K562 (cell line): ENCODE results near the gene ADPRHL1. TPM values are rescaled to one million over a fixed set of nuclear protein-coding genes. Genes with fewer than 3 reads are reported as not detected.
A peak's percentile ranks its signal among the peaks of the same experiment; 100 is the strongest.
"Not testable (repeated sequence)": the region's sequence is repeated elsewhere in the genome, so short reads cannot be mapped to it uniquely, and the experiment has no call there.

Source experiments
- ATAC-seq: fragments of 200-7000 bp; cut with Tn5 transposase; 3 replicates; pipeline ENCODE4 v1.9.1; 2020; ENCODE audit warnings: moderate library complexity
- BruUV-seq: library from RNA; stranded (reverse); fragments of 400-500 nt; replicated peaks from 2 replicates; lab custom pipeline; 2021; lab: Mats Ljungman, UMichigan
- CTCF ChIA-PET: fragments of 300-600 bp; formaldehyde crosslinking; extraction: SDS; loops from one replicate; lab custom pipeline; 2021; ENCODE audit warnings: low intra/inter-chr PET ratio; lab: Yijun Ruan, JAX
- POLR2A ChIA-PET: fragments of 300-600, 350-650 bp; sonication (Branson Sonifier 250); formaldehyde crosslinking; extraction: SDS; loops from one replicate; lab custom pipeline; 2021; ENCODE audit warnings: antibody characterized with exemption, inconsistent platforms; lab: Yijun Ruan, JAX
- DNase-seq, 4 experiments: peaks; one replicate each; pipeline versions ENCODE4 v3.0.0 to v3.0.0-alpha.2; 2011 to 2018; ENCODE audit warnings: low spot score in 3 of 4, mixed read lengths in 3 of 4; ENCODE audit errors: extremely low read depth in 1 of 4
- FAIRE-seq: peaks from 2 replicates; lab custom pipeline; 2011; peaks lifted over from hg19 to GRCh38; lab: Jason Lieb, UNC
- H2AFZ ChIP-seq: 2 replicates; pipeline ENCODE4 v1.6.0; 2011; ENCODE audit warnings: low read depth, low read length, control low read depth, inconsistent platforms
- H3K27ac ChIP-seq: fragments of 200-600 bp; 3 replicates; pipeline ENCODE4 v1.8.0; 2011; ENCODE audit warnings: low read depth, mild to moderate bottlenecking, control low read depth, inconsistent platforms, low read length, moderate library complexity, mixed read lengths; ENCODE audit errors: extremely low read depth
- H3K27me3 ChIP-seq, 2 experiments: fragments of 300-600 bp in 1 of 2; 2 replicates in 1 of 2; 3 replicates in 1 of 2; pipeline versions ENCODE4 v1.6.0 to v1.8.0; 2011; ENCODE audit warnings: inconsistent platforms in 2 of 2, low read length in 2 of 2, mild to moderate bottlenecking in 1 of 2, mixed read lengths in 1 of 2, moderate library complexity in 1 of 2; ENCODE audit not compliant: control insufficient read depth in 2 of 2, insufficient read depth in 2 of 2
- H3K36me3 ChIP-seq: fragments of 300-600 bp; 3 replicates; pipeline ENCODE4 v1.8.0; 2011; ENCODE audit warnings: mild to moderate bottlenecking, low read length, inconsistent platforms; ENCODE audit not compliant: control insufficient read depth, insufficient read depth
- H3K4me1 ChIP-seq, 2 experiments: fragments of 200-600 bp in 1 of 2; replicated peaks in 1 of 2; 2 replicates in 1 of 2; 3 replicates in 1 of 2; pipeline versions ENCODE4 v1.5.1 to v1.8.0; 2011; ENCODE audit warnings: inconsistent platforms in 2 of 2, low read length in 2 of 2, mild to moderate bottlenecking in 1 of 2, mixed read lengths in 1 of 2, moderate library complexity in 1 of 2; ENCODE audit not compliant: control insufficient read depth in 2 of 2, insufficient read depth in 2 of 2
- H3K4me2 ChIP-seq: 2 replicates; pipeline ENCODE4 v1.6.1; 2011; ENCODE audit warnings: low read length, control low read depth, inconsistent platforms, mixed read lengths; ENCODE audit not compliant: insufficient read depth
- H3K4me3 ChIP-seq: fragments of 200-600 bp; sonication (generic), shearing (Covaris generic); 2 replicates; pipeline ENCODE4 v1.5.1; 2016; ENCODE audit warnings: control low read depth, inconsistent platforms
- H3K79me2 ChIP-seq: fragments of 200-600 bp; 3 replicates; pipeline ENCODE4 v1.8.0; 2011; ENCODE audit warnings: low read length, inconsistent platforms; ENCODE audit not compliant: control insufficient read depth, insufficient read depth
- H3K9ac ChIP-seq, 2 experiments: 2 replicates each; pipeline versions ENCODE4 v1.6.0 to v1.6.1; 2011; ENCODE audit warnings: low read depth in 2 of 2, low read length in 2 of 2, control low read depth in 1 of 2, inconsistent platforms in 1 of 2, mild to moderate bottlenecking in 1 of 2, mixed read lengths in 1 of 2; ENCODE audit not compliant: insufficient read depth in 1 of 2
- H3K9me1 ChIP-seq: one replicate; pipeline ENCODE4 v1.6.0; 2011; ENCODE audit warnings: inconsistent platforms, mild to moderate bottlenecking, low read length, moderate library complexity; ENCODE audit not compliant: control insufficient read depth, insufficient read depth
- H3K9me3 ChIP-seq: replicated peaks from 2 replicates; pipeline ENCODE4 v1.5.1; 2011; ENCODE audit warnings: low read depth, low read length, inconsistent platforms; ENCODE audit not compliant: control insufficient read depth, insufficient read depth
- H4K20me1 ChIP-seq: replicated peaks from 2 replicates; pipeline ENCODE4 v1.6.1; 2011; ENCODE audit warnings: low read length, inconsistent platforms, mixed read lengths; ENCODE audit not compliant: control insufficient read depth, insufficient read depth
- ATF1 ChIP-seq, 2 experiments: fragments of 450-650 bp in 1 of 2; IDR thresholded peaks; 2 replicates each; pipeline ENCODE4 v1.6.1; 2016; ENCODE audit warnings: missing compliant biosample characterization in 1 of 2, missing genetic modification characterization in 1 of 2
- CREM ChIP-seq: IDR thresholded peaks from 2 replicates; pipeline ENCODE4 v1.6.1; 2014; ENCODE audit warnings: antibody characterized with exemption, low read depth
- RAD21 ChIP-seq, 2 experiments: fragments of 250-450 bp in 1 of 2; fragments of 450-650 bp in 1 of 2; sonication (Bioruptor Pico) in 1 of 2; formaldehyde crosslinking in 1 of 2; IDR thresholded peaks in 1 of 2; conservative IDR thresholded peaks in 1 of 2; 2 replicates each; pipeline versions ENCODE4 v1.4.0 to v1.8.0; 2020 to 2022; ENCODE audit warnings: mild to moderate bottlenecking in 2 of 2, moderate library complexity in 1 of 2
- SMARCA4 ChIP-seq: fragments of 450-650 bp; IDR thresholded peaks from 2 replicates; pipeline ENCODE4 v1.6.1; 2016
- SMC3 ChIP-seq: conservative IDR thresholded peaks from 2 replicates; pipeline ENCODE4 v1.6.1; 2011; ENCODE audit warnings: low read depth, low read length, improper control_type of control experiment; ENCODE audit not compliant: insufficient read depth
- WGBS: fragments of 100-300 bp; shearing (Covaris generic); methylation state at CpG from one replicate; pipeline ENCODE4 v1.1.6; 2016; ENCODE audit warnings: low coverage, mixed read lengths; ENCODE audit not compliant: insufficient coverage; ENCODE audit errors: missing lambda C conversion rate; 5-methylcytosine and 5-hydroxymethylcytosine counted together
- in situ Hi-C: fragments of 300-500 bp; cut with MboI; formaldehyde crosslinking; loops from 4 replicates; pipeline ENCODE4 v1.15.0; 2018; ENCODE audit warnings: inconsistent platforms, mixed read lengths
- intact Hi-C: fragments of 100-400 bp; cut with micrococcal nuclease; formaldehyde crosslinking; loops from 2 replicates; pipeline ENCODE4 v1.14.2; 2022
- polyA plus RNA-seq, 8 experiments: library from polyadenylated mRNA; depleted of rRNA in 4 of 8; stranded (reverse) in 5 of 8; unstranded in 3 of 8; fragments of >200 nt; fragmentation: Nextera tagmentation in 2 of 8; fragmentation: Illumina TruSeq in 1 of 8; extraction: Ambion mirVana in 2 of 8; extraction: Trizol in 1 of 8; gene quantifications; 2 replicates each; pipeline versions ENCODE4 v1.2.1 to v1.2.3, GENCODE V29; 2011 to 2014; ENCODE audit warnings: inconsistent platforms in 1 of 8, missing spikeins in 1 of 8
- total RNA-seq, 7 experiments: library from RNA; depleted of rRNA in 6 of 7; stranded (reverse); fragments of >200 nt in 6 of 7; fragmentation: Illumina TruSeq in 2 of 7; extraction: Trizol in 2 of 7; gene quantifications; 2 replicates each; pipeline versions ENCODE4 v1.2.1 to v1.2.3, GENCODE V29; 2011 to 2021; ENCODE audit warnings: low replicate concordance in 1 of 7
- TF ChIP-seq, protein P1 (sequence below), 3 experiments: IDR thresholded peaks in 2 of 3; conservative IDR thresholded peaks in 1 of 3; 2 replicates each; pipeline ENCODE4 v1.5.1; 2011 to 2012; ENCODE audit warnings: low read length in 3 of 3, mild to moderate bottlenecking in 3 of 3, control low read depth in 2 of 3, improper control_type of control experiment in 1 of 3, inconsistent platforms in 1 of 3, low read depth in 1 of 3, mixed read lengths in 1 of 3, moderate library complexity in 1 of 3; ENCODE audit not compliant: insufficient read depth in 2 of 3
- TF ChIP-seq, protein P2 (sequence below), 2 experiments: fragments of 450-650 bp; formaldehyde crosslinking in 1 of 2; IDR thresholded peaks; 2 replicates each; pipeline versions ENCODE4 v1.4.0 to v1.6.1; 2014 to 2020; ENCODE audit warnings: mild to moderate bottlenecking in 2 of 2, borderline replicate concordance in 1 of 2, low read depth in 1 of 2

ADPRHL1 gene
- total and polyA plus RNA-seq, 9 of the 15 experiments (the other 6 are each of a cell fraction or from before 2014, with no cell fraction given) = 0.06 to 0.76 (median 0.37) TPM; not detected in 1

DNA sequence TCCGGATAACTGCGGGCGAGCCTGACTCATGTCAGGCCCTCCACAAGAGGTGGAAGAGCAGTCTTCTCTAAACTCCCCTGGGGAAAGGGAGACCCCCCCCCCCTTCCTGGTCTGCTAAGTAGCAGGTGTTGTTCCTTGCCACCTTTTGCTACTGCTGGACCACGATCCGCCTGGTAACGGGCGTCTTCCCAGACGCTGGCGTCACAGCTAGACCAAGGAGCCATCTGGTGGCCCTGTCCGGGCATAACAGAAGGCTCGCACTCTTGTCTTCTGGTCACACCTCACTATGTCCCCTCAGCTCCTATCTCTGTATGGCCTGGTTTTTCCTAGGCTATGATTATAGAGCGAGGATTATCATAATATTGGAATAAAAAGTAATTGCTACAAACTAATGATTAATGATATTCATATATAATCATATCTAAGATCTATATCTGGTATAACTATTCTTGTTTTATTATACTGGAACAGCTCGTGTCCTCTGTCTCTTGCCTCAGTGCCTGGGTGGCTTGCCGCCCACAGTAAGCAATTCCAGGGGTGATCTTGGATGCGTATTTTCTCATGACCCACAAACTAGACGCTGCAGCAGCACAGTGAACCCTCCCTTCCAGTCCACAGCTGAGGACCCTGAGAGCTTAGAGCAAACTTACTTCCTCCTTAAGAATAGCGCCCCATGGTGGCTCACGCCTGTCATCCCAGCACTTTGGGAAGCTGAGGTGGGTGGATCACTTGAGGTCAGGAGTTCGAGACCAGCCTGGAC, 2.2 kb downstream of the ADPRHL1 start:
- H3K9ac ChIP-seq; H2AFZ ChIP-seq; intact Hi-C loops; H3K27me3 ChIP-seq; H3K36me3 ChIP-seq; in situ Hi-C loops; H3K9me1 ChIP-seq; H3K9me3 ChIP-seq; H3K79me2 ChIP-seq; TF ChIP-seq ATF1 (CRISPR knock-in tag; IDR thresholded peaks at IDR 0.05): not testable (repeated sequence)
- CTCF ChIA-PET = interaction anchor here (0.5 kb wide), 1 partner anchor 422 kb away, joined by 3 read pairs; no protein-coding TSS in a partner anchor
- DNase-seq (peak in 2 of 4 experiments; percentile 16 to 61), ATAC-seq (peak; percentile 59), FAIRE-seq (peak; percentile 63)
- peaks cover 5 to 22% of the 10 kb centered on the region in 2 experiments; a peak in 4 of 5 replicates for H3K4me1 ChIP-seq
- POLR2A ChIA-PET = interaction anchor here (0.7 to 1.5 kb wide), 4 partner anchors 13 to 404 kb away, joined by 3 to 5 read pairs (median 4); no protein-coding TSS in a partner anchor
- TF ChIP-seq SMARCA4 (0 out of 2 replicates have a peak, but pooled peaks have one; percentile 22), CREM (peak; percentile 55; the same call in 1 of the 2 replicates), ATF1 (tag; IDR thresholded peaks at IDR 0.05) (0 out of 2 replicates have a peak, but pooled peaks have one; percentile 36), RAD21 (CRISPR knock-in tag; conservative IDR thresholded peaks at IDR 0.05 in 1 of 2, IDR thresholded peaks at IDR 0.05 in 1 of 2) (peak; percentile 23 to 66; a peak in 3 of 4 replicates), SMC3 (0 out of 2 replicates have a peak, but pooled peaks have one; percentile 14)
- TF ChIP-seq, protein P1, sequence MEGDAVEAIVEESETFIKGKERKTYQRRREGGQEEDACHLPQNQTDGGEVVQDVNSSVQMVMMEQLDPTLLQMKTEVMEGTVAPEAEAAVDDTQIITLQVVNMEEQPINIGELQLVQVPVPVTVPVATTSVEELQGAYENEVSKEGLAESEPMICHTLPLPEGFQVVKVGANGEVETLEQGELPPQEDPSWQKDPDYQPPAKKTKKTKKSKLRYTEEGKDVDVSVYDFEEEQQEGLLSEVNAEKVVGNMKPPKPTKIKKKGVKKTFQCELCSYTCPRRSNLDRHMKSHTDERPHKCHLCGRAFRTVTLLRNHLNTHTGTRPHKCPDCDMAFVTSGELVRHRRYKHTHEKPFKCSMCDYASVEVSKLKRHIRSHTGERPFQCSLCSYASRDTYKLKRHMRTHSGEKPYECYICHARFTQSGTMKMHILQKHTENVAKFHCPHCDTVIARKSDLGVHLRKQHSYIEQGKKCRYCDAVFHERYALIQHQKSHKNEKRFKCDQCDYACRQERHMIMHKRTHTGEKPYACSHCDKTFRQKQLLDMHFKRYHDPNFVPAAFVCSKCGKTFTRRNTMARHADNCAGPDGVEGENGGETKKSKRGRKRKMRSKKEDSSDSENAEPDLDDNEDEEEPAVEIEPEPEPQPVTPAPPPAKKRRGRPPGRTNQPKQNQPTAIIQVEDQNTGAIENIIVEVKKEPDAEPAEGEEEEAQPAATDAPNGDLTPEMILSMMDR (IDR thresholded peaks at IDR 0.05 in 2 of 3, conservative IDR thresholded peaks at IDR 0.05 in 1 of 3; ENCODE audit: insufficient read depth in 2 of 3, low read depth in 1 of 3, low read length in 3 of 3) = peak in 2 of 3 experiments; percentile 28 to 39; a peak in 4 of 6 replicates
- TF ChIP-seq, protein P2, sequence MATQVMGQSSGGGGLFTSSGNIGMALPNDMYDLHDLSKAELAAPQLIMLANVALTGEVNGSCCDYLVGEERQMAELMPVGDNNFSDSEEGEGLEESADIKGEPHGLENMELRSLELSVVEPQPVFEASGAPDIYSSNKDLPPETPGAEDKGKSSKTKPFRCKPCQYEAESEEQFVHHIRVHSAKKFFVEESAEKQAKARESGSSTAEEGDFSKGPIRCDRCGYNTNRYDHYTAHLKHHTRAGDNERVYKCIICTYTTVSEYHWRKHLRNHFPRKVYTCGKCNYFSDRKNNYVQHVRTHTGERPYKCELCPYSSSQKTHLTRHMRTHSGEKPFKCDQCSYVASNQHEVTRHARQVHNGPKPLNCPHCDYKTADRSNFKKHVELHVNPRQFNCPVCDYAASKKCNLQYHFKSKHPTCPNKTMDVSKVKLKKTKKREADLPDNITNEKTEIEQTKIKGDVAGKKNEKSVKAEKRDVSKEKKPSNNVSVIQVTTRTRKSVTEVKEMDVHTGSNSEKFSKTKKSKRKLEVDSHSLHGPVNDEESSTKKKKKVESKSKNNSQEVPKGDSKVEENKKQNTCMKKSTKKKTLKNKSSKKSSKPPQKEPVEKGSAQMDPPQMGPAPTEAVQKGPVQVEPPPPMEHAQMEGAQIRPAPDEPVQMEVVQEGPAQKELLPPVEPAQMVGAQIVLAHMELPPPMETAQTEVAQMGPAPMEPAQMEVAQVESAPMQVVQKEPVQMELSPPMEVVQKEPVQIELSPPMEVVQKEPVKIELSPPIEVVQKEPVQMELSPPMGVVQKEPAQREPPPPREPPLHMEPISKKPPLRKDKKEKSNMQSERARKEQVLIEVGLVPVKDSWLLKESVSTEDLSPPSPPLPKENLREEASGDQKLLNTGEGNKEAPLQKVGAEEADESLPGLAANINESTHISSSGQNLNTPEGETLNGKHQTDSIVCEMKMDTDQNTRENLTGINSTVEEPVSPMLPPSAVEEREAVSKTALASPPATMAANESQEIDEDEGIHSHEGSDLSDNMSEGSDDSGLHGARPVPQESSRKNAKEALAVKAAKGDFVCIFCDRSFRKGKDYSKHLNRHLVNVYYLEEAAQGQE (IDR thresholded peaks at IDR 0.05; ENCODE audit: borderline replicate concordance) = peak; percentile 21; the same call in 1 of the 2 replicates
- TF ChIP-seq, protein P2 (CRISPR knock-in tag; IDR thresholded peaks at IDR 0.05; ENCODE audit: low read depth) = not testable (repeated sequence)
- TF ChIP-seq, all 486 proteins: peak for 7; not testable (repeated sequence) for 479
- H3K27ac ChIP-seq, H3K4me3 ChIP-seq, H3K4me2 ChIP-seq, BruUV-seq, H4K20me1 ChIP-seq: not testable (repeated sequence)
- 48% methylated on average over 7 of the region's 19 CpGs for WGBS
